Hematopoietic multipotent progenitor cell treated with erythropoietin and hydrocortisone succinate and interleukin-3 and kit ligand, for 6 days (in vitro differentiated cells): ENCODE measurements around the gene KLF11.
"Not testable (repeated sequence)": the region's sequence is repeated elsewhere in the genome, so short reads cannot be mapped to it uniquely, and the experiment has no call there.

ENCODE experiments used
- DNase-seq: peaks from one replicate; pipeline ENCODE4 v3.0.0-alpha.2; 2015

KLF11 gene

GRCh38 chr2:10087360-10087759, 44.0 kb downstream of the KLF11 start:
- no peak for DNase-seq

DNA sequence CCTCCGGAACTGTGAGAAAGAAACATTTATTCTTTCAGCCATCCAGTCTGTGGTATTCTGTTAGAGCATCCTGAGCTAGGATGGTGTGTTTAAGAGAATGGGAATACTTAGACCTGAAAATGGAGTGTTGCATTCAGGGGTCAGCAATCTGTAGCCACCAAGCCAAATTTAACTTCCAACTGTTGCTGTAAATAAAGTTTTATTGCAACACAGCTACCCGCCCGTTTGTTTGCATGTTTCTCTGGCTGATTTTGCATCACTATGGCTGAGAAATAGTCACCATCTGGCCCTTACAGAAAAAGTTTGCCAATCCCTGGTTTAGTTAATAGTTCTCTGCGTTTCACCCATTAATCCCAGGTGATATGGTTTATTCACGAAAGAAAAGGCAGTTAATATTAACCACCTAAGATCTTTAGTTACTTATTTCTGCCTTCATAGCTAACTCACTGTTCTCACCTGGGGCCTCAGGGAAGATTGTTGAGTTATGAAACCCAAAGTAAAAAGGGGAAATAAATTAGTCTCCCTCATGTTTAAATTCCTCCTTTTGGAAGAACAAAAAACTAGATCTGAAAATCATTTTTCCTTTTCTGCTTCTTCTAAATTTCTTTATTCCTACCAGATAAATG, 46.3 kb downstream of the KLF11 start:
- no peak for DNase-seq

DNA sequence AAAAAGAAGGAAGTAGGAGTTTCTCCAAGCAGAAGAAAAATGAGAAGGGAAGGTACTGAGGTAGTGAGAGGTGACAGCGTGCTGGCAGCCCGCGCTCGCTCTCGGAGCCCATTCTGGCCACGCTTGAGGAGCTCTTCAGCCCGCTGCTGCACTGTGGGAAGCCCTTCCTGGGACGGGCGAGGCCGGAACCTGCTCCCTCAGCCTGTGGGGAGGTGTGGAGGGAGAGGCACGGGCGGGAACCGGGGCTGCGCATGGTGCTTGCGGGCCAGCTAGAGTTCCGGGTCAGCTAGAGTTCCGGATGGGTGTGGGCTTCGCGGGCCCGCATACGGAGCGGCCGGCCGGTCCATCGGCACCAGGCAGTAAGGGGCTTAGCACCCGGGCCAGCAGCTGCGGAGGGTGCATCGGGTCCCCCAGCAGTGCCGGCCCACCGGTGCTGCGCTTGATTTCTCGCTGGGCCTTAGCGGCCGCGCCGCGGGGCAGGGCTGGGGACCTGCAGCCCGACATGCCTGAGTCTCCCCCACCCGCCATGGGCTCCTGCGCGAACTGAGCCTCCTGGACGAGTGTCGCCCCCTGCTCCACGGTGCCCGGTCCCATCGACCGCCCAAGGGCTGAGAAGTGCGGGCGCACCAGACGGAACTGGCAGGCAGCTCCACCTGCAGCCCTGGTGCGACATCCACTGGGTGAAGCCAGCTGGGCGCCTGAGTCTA, 48.0 kb downstream of the KLF11 start:
- DNase-seq, result peak; percentile 21

DNA sequence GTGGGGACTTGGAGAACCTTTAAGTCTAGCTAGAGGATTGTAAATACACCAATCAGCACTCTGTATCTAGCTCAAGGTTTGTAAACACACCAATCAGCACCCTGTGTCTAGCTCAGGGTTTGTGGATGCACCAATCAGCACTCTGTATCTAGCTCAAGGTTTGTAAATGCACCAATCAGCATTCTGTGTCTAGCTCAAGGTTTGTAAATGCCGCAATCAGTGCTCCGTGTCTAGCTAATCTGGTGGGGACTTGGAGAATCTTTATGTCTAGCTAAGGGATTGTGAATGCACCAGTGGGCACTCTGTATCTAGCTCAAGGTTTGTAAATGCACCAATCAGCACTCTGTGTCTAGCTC, 48.5 kb downstream of the KLF11 start:
- not testable (repeated sequence) for DNase-seq

DNA sequence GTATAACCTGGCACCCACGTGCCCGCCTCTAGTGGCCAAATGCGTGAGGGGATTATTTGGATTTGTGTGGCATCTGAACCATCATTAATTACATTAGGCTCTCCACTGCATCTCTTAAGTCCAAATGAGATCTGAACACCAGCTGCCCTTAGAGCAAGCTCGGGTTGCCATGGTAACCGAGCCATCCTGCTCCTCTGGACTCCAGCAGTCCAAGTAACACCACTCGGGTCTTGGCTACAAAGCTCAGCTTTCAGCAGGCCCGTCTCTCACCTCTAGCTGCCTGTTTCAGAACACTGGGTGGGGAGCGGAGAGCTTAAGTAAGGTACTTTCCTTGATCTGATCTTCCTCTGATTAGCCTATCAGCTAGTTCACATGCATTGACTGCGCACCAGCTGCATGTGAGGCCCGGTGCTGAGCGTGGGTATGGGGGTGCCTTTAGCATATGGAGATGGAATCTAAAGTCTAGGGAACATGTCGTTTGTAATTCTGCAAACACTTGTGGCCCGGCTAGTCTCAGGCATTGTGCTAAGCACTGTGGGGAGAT, 51.0 kb downstream of the KLF11 start:
- DNase-seq, result no peak

- no peak for DNase-seq
These were observed 51.8 kb downstream of the KLF11 start for GRCh38 chr2:10095175-10095574.

DNA sequence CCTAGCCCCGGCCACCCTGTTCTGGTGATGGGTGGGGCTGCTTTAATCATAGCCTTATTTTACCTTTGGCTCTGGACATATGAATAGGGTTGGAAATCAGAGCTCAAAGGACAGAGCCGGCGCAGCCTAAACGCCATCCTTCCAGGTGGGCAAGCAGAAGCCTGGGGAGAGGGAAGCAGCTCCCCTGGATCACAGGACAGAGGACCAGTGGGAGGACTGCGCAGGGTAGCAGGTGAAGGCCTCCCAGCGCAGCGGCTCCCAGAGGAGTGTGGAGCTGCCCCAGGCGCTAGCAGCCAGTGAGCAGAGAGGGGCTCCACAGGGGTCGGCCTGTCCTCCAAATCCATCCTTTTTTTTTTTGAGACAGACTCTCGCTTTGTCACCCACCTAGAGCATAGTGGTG, 53.3 kb downstream of the KLF11 start:
- DNase-seq, result no peak

DNA sequence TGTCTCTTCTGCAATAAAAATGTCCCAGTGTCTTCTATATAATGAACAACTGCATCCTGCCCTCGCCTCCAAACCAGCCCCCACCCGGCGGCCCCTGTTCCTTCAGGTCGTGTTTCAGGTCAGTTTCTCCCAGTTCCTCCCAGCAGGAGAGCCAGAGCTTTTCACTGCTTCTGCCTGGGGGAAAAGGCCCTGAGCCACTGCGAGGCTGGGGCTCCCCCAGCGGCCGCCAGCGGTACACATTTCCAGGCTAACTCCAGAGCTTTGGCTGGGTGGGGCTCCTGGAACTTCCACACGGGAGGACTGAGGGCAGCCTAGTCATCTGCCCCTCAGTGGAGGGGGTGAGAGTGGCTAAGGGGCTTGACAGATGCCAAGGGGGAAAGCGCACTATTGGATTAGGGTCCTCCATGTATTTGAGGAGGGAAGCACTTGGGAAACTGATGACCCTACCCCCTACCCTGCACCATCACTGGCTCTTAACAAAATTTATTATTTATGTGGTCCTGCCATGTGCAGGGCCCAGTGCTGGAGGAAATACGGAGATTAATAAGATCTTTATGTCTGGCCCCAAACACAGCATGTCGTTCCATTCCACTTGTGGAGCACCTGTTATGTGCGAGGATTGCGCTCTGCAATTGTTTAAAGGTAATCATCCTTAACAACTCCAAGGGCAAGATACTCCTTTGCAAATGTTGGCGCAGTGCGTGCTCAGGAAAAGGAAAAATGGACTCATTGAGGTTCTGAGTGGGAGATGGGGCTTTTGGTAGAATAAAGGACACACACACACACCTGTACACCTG, 54.2 kb downstream of the KLF11 start:
- DNase-seq, result peak; percentile 68

DNA sequence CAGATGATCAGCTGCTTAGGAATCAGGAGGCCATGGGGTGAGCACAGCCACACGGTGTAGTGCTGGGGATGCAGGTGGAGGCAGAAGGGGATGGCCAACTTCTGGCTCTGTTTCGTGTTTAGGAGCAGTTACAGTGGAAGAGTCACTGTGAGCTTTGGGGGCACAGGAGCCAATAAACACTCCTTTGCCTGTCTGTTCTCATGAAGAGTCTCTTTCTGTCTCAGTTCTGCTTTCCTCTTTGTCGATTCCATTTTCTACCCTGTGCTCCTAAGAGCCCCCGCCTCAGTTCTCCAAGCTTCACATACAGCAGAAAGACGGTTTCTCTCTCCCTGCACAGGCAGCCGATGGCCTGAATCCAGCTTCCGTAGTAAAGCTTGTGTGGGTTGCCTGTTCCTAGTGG, 58.1 kb downstream of the KLF11 start:
- DNase-seq, result no peak

DNA sequence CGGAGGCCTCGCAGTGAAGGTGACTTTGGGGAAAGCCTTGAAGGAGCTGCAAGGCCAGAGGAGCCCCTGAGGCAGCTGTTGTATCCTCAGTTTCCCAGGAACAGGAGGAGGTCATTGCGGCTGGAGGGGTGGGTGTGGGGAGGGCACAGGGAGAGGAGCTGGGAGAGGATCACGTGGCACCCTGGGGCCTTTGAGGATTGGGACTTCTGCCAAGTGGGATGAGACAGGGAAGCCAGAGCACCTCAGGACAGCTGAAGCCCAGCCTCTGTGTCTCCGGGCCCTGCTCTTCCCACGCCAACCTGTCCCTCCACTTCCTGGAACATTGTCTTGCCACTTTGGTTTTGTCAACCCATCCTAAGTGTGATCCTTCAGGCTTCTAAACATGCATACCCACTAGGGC, 59.8 kb downstream of the KLF11 start:
- no peak for DNase-seq
